DMS 273 treated with DMSO at 0.1 percent for 48 hours (cell line): ENCODE measurements around the gene TMPRSS4.

Source experiments
- DNase-seq: peaks from one replicate; lab custom pipeline; 2025; lab: John Stamatoyannopoulos, UW

Gene TMPRSS4

DNA sequence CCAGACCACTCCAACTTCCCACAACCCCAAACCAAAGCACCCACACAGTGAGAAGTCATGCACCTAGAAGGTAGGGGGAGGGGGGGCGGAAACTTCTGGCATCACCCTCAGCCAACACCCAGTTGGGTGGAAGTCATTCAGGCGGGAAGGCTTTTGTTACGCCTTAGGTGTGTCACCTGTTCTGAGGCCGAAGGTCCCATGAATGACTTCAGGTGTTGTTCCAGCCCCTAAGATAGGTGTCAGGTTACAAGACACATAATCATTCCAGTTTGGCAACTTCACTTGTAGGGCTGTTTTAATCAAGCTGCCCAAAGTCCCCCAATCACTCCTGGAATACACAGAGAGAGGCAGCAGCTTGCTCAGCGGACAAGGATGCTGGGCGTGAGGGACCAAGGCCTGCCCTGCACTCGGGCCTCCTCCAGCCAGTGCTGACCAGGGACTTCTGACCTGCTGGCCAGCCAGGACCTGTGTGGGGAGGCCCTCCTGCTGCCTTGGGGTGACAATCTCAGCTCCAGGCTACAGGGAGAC, at the start of gene TMPRSS4:
TSS of gene TMPRSS4 (plus strand) at position 325 of the 528 bp plus-strand sequence. CDS start 225 bp downstream, outside the sequence.
- DNase-seq, result no peak

- DNase-seq, result no peak
These were observed 49.2 kb upstream of the TMPRSS4 start for GRCh38 chr11:118027694-118028093.

DNA sequence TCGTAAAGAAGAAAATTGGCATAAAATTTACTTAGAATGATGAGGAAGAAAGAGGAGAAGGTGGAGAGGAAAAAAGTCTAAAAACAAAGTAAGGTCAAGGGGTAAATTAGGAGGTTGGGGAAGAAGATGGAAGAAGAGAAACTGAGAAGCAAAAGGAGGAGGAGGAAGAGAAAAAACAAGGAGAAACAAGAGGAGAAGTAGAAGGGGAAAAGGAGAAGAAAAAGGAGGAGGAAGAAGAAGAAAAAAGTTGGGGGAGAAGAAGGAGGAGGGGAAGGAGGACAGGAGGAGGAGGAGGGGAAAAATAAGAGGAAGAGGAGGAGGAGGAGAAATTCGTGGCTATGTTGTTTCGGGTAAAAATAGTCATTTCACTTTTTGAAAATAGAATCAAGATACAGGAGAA, 48.3 kb upstream of the TMPRSS4 start:
- no peak for DNase-seq

GRCh38 chr11:118033443-118033842, 43.4 kb upstream of the TMPRSS4 start:
- no peak for DNase-seq

DNA sequence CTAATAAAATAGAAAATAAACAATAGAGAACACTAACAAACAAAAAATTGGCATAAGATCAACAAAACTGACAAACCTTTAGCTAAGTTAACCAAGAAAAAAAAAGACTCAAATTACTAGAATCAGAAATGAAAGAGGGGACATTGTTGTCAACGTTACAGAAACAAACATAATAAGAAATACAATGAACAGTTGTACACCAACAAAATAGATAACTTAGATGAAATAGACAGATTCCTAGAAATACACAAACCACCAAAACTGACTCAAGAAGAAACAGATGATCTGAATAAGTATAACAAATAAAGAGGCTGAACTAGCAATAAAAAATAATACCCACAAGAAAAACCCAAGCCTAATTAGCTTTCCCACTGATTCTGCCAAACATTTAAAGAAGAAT, 34.7 kb upstream of the TMPRSS4 start:
- no peak for DNase-seq

- no peak for DNase-seq
These were observed 34.1 kb upstream of the TMPRSS4 start for GRCh38 chr11:118042796-118043195.

DNA sequence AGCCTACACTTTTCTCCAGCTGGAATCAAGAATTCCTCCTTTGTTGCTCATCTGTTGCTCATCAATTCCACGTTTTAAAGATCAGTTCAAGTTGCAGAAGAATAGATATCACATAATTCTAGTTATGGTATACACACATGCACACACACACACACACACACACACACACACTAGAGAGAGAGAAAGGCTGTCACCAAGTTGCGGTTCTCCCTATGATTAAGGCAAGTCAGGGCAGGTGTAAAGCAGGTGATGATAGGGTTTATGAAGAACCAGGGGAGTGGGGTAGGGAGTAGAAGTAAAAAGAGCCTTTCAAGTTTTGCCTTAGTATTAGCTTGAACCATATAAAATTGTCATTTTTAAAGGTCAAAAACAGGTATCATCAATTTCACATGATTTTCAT, 31.7 kb upstream of the TMPRSS4 start:
- no peak for DNase-seq

DNA sequence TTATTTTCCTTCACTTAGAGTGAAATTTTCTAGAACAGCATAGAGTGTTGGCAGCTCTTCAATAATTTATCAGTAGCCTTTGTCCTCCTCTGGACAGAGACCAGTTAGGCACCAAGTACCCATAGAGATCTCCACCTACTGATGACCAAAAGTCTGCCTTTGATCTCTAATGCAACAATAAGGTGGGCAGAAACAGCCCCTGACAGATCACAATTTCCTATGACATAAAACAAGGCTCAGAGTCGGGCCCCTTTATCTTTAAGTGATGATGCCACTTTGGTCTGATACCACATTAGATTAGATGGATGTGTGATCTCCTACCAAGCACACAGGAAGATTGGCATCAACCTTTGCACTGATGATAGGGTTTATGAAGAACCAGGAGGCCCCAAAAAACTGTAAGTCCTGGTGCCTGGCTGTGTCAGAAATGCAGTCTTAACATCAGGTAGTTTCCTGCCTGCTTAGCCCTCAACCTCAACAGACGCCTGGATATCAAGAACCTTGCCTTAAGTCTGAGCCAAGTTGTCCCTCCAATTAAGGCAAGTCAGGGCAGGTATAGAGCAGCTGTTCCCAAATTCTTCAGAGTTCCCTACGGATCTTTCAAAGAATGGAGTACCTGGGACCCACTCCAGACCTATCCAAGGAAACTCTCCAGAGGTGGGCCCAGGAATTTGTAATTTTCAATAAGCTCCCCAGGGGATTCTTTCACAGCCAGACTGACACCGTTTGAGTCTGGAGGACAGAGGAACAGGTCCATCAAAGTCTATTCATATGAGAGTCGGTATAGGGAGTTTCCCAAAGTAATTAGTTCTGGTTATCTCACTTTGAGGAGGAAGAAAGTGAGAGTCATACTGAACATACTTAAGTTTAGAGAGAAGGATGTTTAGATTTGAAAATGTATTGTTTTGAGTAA, 30.6 kb upstream of the TMPRSS4 start:
- DNase-seq, result peak; percentile 16

DNA sequence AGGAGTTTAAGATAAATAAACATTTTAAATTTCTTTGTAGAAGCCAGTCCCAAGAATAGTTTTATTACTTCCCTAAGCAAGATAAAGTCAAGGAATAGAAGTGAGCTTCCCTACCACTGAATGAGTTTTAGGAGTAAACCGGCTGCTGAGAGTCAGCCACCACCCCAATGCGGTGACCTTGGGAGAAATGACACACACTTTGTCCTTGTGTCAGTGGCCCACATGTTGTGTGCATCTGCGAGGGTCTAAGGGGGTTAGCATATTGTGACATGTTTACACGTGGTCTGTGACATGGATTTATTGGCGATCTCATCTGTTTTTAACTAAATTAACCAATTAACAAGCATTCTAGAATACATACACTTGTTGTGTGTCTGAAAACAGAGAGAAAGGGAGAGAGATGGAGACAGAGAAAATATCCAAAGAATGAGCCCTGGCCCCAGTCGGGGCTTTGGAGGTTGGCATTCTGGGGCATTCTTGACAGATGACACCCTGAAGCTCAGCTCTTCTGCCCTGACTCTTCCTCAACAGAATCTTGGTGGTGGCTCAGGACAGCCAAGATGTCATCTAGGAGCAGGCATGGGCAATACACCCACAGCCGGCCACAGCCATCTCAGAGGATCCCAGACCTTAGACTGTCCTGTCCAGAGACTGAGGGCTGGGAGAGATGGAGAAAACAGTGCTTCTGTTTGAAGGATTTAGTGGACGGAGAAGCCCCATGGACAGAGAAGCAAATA, 29.7 kb upstream of the TMPRSS4 start:
- DNase-seq, result no peak

DNA sequence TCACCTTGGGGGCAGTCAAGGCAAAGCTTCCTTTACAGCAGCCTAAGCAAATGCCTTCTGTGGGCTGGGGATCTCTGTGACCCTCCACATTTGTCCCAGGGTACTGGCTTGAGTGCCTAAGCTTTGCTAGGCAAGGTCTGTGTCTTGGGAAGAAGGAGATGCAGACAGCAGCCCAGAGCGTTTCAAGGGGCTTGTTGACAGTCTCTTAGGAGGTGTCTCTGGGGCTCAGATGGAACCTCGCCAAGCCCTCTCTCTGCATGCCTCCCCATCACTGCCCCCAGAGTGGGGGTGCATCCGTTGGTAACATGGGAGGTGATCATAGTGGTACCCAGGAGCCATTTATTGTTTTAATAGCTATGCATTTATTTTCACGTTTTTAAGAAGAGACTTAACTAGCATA, 29.1 kb upstream of the TMPRSS4 start:
- no peak for DNase-seq

DNA sequence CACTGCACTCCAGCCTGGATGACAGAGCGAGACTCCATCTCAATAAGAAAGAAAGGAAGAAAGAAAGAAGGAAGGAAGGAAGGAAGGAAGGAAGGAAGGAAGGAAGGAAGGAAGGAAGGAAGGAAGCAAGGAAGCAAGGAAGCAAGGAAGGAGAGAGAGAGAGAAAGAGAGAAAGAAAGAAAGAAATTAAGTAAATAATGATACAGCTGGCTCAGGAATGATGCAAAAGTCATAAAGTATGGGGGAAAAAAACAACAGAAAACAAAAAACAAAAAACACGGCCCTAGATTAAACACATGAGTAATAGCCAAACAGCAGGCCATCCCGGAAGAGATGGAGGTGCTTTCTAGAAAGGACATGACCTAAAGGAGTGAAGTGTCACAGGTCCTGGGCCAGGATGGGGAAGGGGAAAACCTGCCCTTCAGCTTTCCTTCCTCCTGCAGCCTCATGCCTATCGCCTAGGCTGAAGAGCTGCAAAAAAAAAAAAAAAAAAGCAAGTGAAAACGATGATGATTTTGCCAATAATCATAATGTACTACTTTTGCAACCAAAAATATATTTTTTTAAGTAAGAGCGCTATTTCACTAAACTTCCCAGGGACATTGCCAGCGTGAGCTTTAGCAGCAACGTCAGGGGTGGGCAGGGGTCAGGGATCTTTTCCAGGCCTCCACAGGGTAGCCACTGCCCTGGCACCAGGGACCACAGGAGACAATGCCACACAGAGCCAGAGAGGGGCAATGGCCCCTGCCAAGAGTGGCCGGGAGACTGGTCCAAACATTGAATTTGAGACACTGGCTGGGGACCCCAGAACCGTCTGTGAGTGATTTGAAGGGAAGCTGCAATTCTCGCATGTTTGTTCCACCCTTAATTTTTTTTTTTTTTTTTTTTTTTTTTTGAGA, 28.2 kb upstream of the TMPRSS4 start:
- no peak for DNase-seq

- no peak for DNase-seq
These were observed 27.1 kb upstream of the TMPRSS4 start for GRCh38 chr11:118049771-118050170.

GRCh38 chr11:118050208-118050891, 26.5 kb upstream of the TMPRSS4 start:
- DNase-seq, result no peak

DNA sequence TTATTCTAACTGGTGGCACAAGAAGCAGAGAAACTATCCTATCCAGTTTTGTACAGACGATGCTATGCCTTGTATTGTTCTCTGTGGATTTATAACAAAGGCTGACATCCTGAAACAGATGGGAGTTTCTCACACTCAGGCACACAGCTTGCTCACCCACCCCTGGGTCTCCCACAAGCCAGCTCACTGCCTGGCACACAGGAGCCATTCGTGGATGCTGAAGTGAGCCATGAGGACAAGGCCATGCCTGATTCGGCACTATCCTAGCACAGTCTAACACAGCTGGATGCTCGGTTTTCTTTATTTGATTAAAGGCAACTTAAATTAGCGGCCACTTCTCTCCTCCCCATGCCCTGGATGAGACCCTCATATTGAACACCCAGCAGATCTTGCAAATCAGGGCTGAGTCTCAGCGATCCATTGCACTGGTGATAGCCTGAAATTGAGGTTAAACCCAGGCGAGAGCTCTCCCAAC, 25.7 kb upstream of the TMPRSS4 start:
- no peak for DNase-seq

GRCh38 chr11:118051611-118052461, 25.0 kb upstream of the TMPRSS4 start:
- no peak for DNase-seq

- no peak for DNase-seq
These were observed 24.2 kb upstream of the TMPRSS4 start for GRCh38 chr11:118052581-118053206.

DNA sequence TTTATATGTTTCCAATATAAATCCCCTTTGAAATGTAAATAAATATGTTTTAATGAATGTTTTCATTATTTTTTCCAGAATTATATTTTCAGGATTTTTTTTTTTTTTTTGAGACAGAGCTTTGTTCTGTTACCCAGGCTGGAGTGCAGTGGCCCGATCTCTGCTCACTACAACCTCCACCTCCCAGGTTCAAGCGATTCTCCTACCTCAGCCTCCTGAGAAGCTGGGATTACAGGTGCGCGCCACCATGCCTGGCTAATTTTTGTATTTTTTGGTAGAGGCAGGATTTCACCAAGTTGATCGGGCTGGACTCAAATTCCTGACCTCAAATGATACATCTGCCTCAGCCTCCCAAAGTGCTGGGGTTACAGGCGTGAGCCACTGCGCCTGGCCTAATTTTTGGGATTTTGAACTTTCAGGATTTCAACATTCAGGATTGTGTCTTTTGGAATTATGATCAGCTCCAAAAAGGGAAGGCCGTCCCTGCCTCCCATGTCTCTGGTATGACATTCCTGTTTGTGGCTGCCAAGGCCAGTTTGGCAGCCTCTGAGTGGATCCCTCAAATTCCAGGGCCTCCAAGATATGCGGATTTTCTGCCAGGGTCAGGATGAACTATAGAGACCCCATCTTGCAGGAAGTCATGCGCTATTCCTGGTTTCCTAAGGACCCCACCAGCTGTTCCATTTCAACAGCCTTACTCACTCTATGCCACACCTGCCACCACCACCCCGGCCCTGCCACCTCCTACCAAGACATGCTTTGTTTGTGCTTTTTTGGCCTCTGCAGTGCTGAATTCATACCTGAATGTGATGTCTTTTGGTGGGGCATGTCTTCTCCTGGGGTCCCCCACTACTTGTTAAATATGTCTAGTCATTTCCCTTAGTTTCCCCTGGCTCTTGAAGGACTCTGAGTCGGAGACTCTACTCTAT, 21.9 kb upstream of the TMPRSS4 start:
- no peak for DNase-seq

DNA sequence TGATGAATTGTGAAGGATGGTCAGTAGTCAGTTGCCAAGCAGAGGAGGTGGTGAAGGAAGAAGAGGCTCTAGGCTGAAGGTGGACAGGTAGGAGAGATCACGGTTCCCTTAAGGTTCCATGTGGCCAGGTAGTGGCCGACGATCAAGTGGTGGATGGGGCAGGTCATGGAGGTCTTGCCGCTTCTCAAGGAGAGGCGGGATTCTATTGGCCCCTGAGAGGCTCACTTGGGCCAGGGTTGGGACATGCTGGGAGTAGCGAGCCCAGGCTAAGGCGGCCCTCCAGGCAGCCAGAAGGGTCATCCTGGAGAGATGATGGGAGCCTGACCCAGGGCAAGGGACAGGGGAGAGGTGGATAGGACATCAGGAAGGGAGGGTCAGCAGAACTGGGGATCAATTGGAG, 20.9 kb upstream of the TMPRSS4 start:
- no peak for DNase-seq

- no peak for DNase-seq
These were observed 20.1 kb upstream of the TMPRSS4 start for GRCh38 chr11:118056806-118057205.
